ENCODE measurements around the gene ERC2.

DNA sequence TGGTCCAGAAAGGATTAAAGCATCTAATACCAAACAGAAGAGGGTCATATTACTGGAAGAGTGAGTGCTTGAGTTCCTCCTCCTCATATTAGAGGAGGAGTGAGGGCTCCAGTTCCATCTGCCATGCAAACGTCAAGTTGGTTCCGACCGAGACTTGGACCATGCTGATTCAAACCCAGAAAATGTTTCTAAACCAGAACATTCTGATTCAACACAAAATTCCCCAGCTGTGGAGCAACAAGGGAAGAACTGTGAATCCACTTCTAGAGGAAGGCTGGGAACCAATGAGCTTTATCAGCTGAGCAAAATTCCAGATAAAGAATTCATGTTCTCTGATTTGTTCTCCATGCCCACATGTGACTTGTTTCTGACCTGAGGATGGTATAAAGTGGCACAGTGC is 845.5 kb downstream of the ERC2 start:
- TF ChIP-seq CTCF (IDR thresholded peaks at IDR 0.05; ENCODE audit: insufficient read depth, low read depth, low read length) (no peak), EZH2 (IDR thresholded peaks at IDR 0.05; ENCODE audit: insufficient read depth, low read length) (no peak)

Data from astrocyte (in vitro differentiated cells and primary cell).